Mucosa of stomach (tissue), 1 donor: Measurements from ENCODE around the gene XXYLT1.

Experiments used
- H3K27me3 ChIP-seq: one replicate; pipeline ENCODE4 v1.7.0; 2013; ENCODE audit warnings: mild to moderate bottlenecking, low read length; ENCODE audit not compliant: control insufficient read depth, insufficient read depth
- H3K36me3 ChIP-seq: one replicate; pipeline ENCODE4 v1.7.0; 2013; ENCODE audit warnings: low read length; ENCODE audit not compliant: control insufficient read depth, insufficient read depth
- H3K4me1 ChIP-seq: one replicate; pipeline ENCODE4 v1.7.0; 2013; ENCODE audit warnings: mild to moderate bottlenecking, low read length; ENCODE audit not compliant: control insufficient read depth, insufficient read depth
- H3K4me3 ChIP-seq: one replicate; pipeline ENCODE4 v1.7.0; 2013; ENCODE audit warnings: low read length
- H3K9ac ChIP-seq: one replicate; pipeline ENCODE4 v1.7.0; 2013; ENCODE audit warnings: mild to moderate bottlenecking, low read length, moderate library complexity
- H3K9me3 ChIP-seq: one replicate; pipeline ENCODE4 v1.7.0; 2013; ENCODE audit warnings: mild to moderate bottlenecking, low read length, moderate library complexity; ENCODE audit not compliant: control insufficient read depth
- donor health status: Pancreatic carcinoma.

The XXYLT1 gene

GRCh38 chr3:195151402-195151801, 119.6 kb downstream of the XXYLT1 start:
- Histone ChIP-seq H3K4me3 (no peak overlapping the region), H3K36me3 (no peaks in the 10 kb centered on the region), H3K27me3 (no peaks in the 10 kb centered on the region), H3K4me1 (peaks cover 81% of the 10 kb centered on the region), H3K9ac (peak overlapping the region; percentile 75), H3K9me3 (no peaks in the 10 kb centered on the region)

- Histone ChIP-seq H3K36me3 (no peaks in the 10 kb centered on the region), H3K9ac (peak overlapping the region; percentile 75), H3K4me3 (peak overlapping the region; percentile 62), H3K4me1 (peaks cover 72% of the 10 kb centered on the region), H3K9me3 (no peaks in the 10 kb centered on the region), H3K27me3 (no peaks in the 10 kb centered on the region)
Observed at GRCh38 chr3:195150181-195151118, 120.5 kb downstream of the XXYLT1 start.

GRCh38 chr3:195149292-195150030, 121.5 kb downstream of the XXYLT1 start:
- Histone ChIP-seq H3K9me3 (no peaks in the 10 kb centered on the region), H3K36me3 (no peaks in the 10 kb centered on the region), H3K9ac (peak overlapping the region; percentile 75), H3K27me3 (no peaks in the 10 kb centered on the region), H3K4me1 (peaks cover 62% of the 10 kb centered on the region), H3K4me3 (peak overlapping the region; percentile 62)

- H3K4me1 ChIP-seq: peaks cover 53% of the 10 kb centered on the region
- no peaks in the 10 kb centered on the region for H3K27me3 ChIP-seq
- H3K36me3 ChIP-seq: no peaks in the 10 kb centered on the region
- H3K4me3 ChIP-seq: peak overlapping the region; percentile 42
- peak overlapping the region; percentile 51 for H3K9ac ChIP-seq
- H3K9me3 ChIP-seq: no peaks in the 10 kb centered on the region
Observed at GRCh38 chr3:195148549-195148948, 122.4 kb downstream of the XXYLT1 start.

GRCh38 chr3:195147649-195148080, 123.3 kb downstream of the XXYLT1 start:
- Histone ChIP-seq H3K36me3 (no peaks in the 10 kb centered on the region), H3K9ac (peak overlapping the region; percentile 51), H3K4me1 (peaks cover 46% of the 10 kb centered on the region), H3K27me3 (no peaks in the 10 kb centered on the region), H3K4me3 (peak overlapping the region; percentile 42), H3K9me3 (no peaks in the 10 kb centered on the region)

GRCh38 chr3:195146131-195146530, 124.8 kb downstream of the XXYLT1 start:
- no peaks in the 10 kb centered on the region for H3K9me3 ChIP-seq
- no peaks in the 10 kb centered on the region for H3K36me3 ChIP-seq
- H3K4me1 ChIP-seq: peaks cover 37% of the 10 kb centered on the region
- H3K27me3 ChIP-seq: no peaks in the 10 kb centered on the region
- no peak overlapping the region for H3K9ac ChIP-seq
- no peak overlapping the region for H3K4me3 ChIP-seq

- H3K9me3 ChIP-seq: no peaks in the 10 kb centered on the region
Observed at GRCh38 chr3:195145579-195145978, 125.4 kb downstream of the XXYLT1 start.

GRCh38 chr3:195143221-195143620, 127.7 kb downstream of the XXYLT1 start:
- Histone ChIP-seq H3K27me3 (no peaks in the 10 kb centered on the region), H3K9ac (no peak overlapping the region), H3K36me3 (no peaks in the 10 kb centered on the region), H3K4me1 (peaks cover 17% of the 10 kb centered on the region), H3K4me3 (no peak overlapping the region), H3K9me3 (no peaks in the 10 kb centered on the region)

More at GRCh38 chr3:195145579-195145978, 125.4 kb downstream of the XXYLT1 start:
- peaks cover 32% of the 10 kb centered on the region for H3K4me1 ChIP-seq
- H3K36me3 ChIP-seq: no peaks in the 10 kb centered on the region
- H3K4me3 ChIP-seq: no peak overlapping the region
- no peaks in the 10 kb centered on the region for H3K27me3 ChIP-seq
- H3K9ac ChIP-seq: no peak overlapping the region

GRCh38 chr3:195142519-195142918, 128.4 kb downstream of the XXYLT1 start:
- H3K9ac ChIP-seq: no peak overlapping the region
- no peaks in the 10 kb centered on the region for H3K36me3 ChIP-seq
- no peak overlapping the region for H3K4me3 ChIP-seq
- no peaks in the 10 kb centered on the region for H3K9me3 ChIP-seq
- no peaks in the 10 kb centered on the region for H3K27me3 ChIP-seq
- peaks cover 11% of the 10 kb centered on the region for H3K4me1 ChIP-seq

GRCh38 chr3:195140816-195141793, 129.9 kb downstream of the XXYLT1 start:
- Histone ChIP-seq H3K9ac (no peak overlapping the region), H3K4me3 (no peak overlapping the region), H3K9me3 (no peaks in the 10 kb centered on the region), H3K36me3 (no peaks in the 10 kb centered on the region), H3K4me1 (no peaks in the 10 kb centered on the region), H3K27me3 (no peaks in the 10 kb centered on the region)

- Histone ChIP-seq H3K4me3 (no peak overlapping the region), H3K27me3 (no peaks in the 10 kb centered on the region), H3K9me3 (no peaks in the 10 kb centered on the region), H3K36me3 (no peaks in the 10 kb centered on the region), H3K4me1 (no peaks in the 10 kb centered on the region), H3K9ac (no peak overlapping the region)
Observed at GRCh38 chr3:195140410-195140809, 130.5 kb downstream of the XXYLT1 start.
